OCI-LY7 (cell line): ENCODE results near the gene AMZ1. TPM values are rescaled to one million over a fixed set of nuclear protein-coding genes. Genes with fewer than 3 reads are reported as not detected.
"Not testable (repeated sequence)": the region's sequence is repeated elsewhere in the genome, so short reads cannot be mapped to it uniquely, and the experiment has no call there.

ENCODE experiments used
- BruUV-seq: library from RNA; stranded (reverse); fragments of 400-500 nt; replicated peaks from 2 replicates; lab custom pipeline; 2021; lab: Mats Ljungman, UMichigan
- CTCF ChIA-PET: fragments of 300-600 bp; sonication (Branson Sonifier 250); formaldehyde crosslinking; loops from one replicate; lab custom pipeline; 2022; ENCODE audit warnings: antibody characterized with exemption; ENCODE audit not compliant: unreplicated experiment; lab: Charles Lee
- POLR2A ChIA-PET: fragments of 300-600 bp; sonication (Branson Sonifier 250); formaldehyde crosslinking; loops from one replicate; lab custom pipeline; 2022; ENCODE audit warnings: antibody characterized with exemption; lab: Charles Lee
- DNase-seq: peaks from one replicate; pipeline ENCODE4 v3.0.0-alpha.2; 2015; ENCODE audit warnings: low spot score
- H2AFZ ChIP-seq: fragments of 200-600 bp; sonication (generic), shearing (Covaris generic); 2 replicates; pipeline ENCODE4 v1.6.1; 2014; ENCODE audit warnings: mild to moderate bottlenecking, antibody characterized with exemption, low read length, moderate library complexity
- H3K27ac ChIP-seq: fragments of 200-600 bp; sonication (generic); 2 replicates; pipeline ENCODE4 v1.5.1; 2014; ENCODE audit warnings: mixed run types, low read depth, mild to moderate bottlenecking, moderate library complexity, low read length, inconsistent platforms; ENCODE audit not compliant: poor library complexity, severe bottlenecking
- H3K36me3 ChIP-seq: fragments of 200-600 bp; sonication (generic); 2 replicates; pipeline ENCODE4 v1.6.1; 2014; ENCODE audit warnings: mild to moderate bottlenecking, antibody characterized with exemption, low read length, moderate library complexity, mixed read lengths; ENCODE audit not compliant: insufficient read depth
- H3K4me1 ChIP-seq: fragments of 200-600 bp; sonication (generic); 2 replicates; pipeline ENCODE4 v1.5.1; 2014; ENCODE audit warnings: mild to moderate bottlenecking, low read length; ENCODE audit not compliant: insufficient read depth, poor library complexity, severe bottlenecking
- H3K4me2 ChIP-seq: fragments of 200-600 bp; sonication (generic); 2 replicates; pipeline ENCODE4 v1.6.1; 2014; ENCODE audit warnings: mild to moderate bottlenecking, low read length
- H3K4me3 ChIP-seq: fragments of 200-600 bp; sonication (generic); 2 replicates; pipeline ENCODE4 v1.5.1; 2014; ENCODE audit warnings: mild to moderate bottlenecking, low read depth, low read length; ENCODE audit not compliant: poor library complexity, severe bottlenecking
- H3K79me2 ChIP-seq: fragments of 200-600 bp; sonication (generic); 2 replicates; pipeline ENCODE4 v1.6.1; 2016; ENCODE audit warnings: low read depth, mild to moderate bottlenecking, low read length, moderate library complexity, mixed read lengths; ENCODE audit not compliant: insufficient read depth
- H3K9me2 ChIP-seq: fragments of 200-600 bp; sonication (generic); 2 replicates; pipeline ENCODE4 v1.6.1; 2016; ENCODE audit warnings: mild to moderate bottlenecking, low read length, mixed read lengths; ENCODE audit not compliant: insufficient read depth
- H3K9me3 ChIP-seq: fragments of 200-600 bp; sonication (generic); 2 replicates; pipeline ENCODE4 v1.6.1; 2014; ENCODE audit warnings: mild to moderate bottlenecking, mixed run types, low read length, mixed read lengths
- H4K20me1 ChIP-seq: fragments of 200-600 bp; sonication (generic); 2 replicates; pipeline ENCODE4 v1.6.1; 2014; ENCODE audit warnings: mild to moderate bottlenecking, antibody characterized with exemption, low read length, moderate library complexity, mixed read lengths; ENCODE audit not compliant: insufficient read depth
- EZH2phosphoT487 ChIP-seq: fragments of 200-600 bp; sonication (generic); IDR thresholded peaks from 2 replicates; pipeline ENCODE4 v1.6.1; 2018; ENCODE audit warnings: low read depth, borderline replicate concordance, mild to moderate bottlenecking, mixed run types, antibody characterized with exemption, low read length, moderate library complexity, mixed read lengths
- intact Hi-C: fragments of 100-400 bp; cut with micrococcal nuclease; formaldehyde crosslinking; loops from one replicate; pipeline ENCODE4 v1.10.0; 2022; ENCODE audit not compliant: unreplicated experiment
- total RNA-seq, 2 experiments: library from RNA; depleted of rRNA in 1 of 2; stranded (reverse); fragments of >200 nt in 1 of 2; shearing (Covaris generic) in 1 of 2; gene quantifications; 2 replicates each; pipeline ENCODE4 v1.2.3, GENCODE V29; 2014 to 2022
- TF ChIP-seq, protein P1 (sequence below): fragments of 200-600 bp; sonication (generic); conservative IDR thresholded peaks from 2 replicates; pipeline ENCODE4 v1.5.1; 2014; ENCODE audit warnings: mild to moderate bottlenecking, antibody characterized with exemption, low read length, moderate library complexity, mixed read lengths

AMZ1 gene
- total RNA-seq, 2 experiments from 2014 or later = 1.4 to 2.7 TPM

DNA sequence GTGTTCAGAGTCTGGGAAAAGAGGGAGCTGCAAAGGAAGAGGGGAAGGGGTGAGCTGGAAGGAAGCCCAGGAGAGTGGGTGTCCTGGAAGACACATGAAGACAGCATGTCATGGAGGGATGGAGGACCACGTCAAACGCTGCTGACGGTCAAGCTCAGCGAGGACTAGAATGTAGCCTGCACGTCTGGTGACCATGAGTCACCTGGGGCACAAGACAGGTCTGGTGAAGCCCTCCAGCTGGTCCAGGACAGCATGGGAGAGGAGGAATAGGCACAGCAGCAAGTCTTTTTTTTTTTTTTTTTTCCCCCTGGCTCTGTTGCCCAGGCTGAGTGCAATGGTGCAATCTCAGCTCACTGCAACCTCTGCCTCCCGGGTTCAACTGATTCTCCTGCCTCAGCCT is 19.6 kb upstream of the AMZ1 start:
- Histone ChIP-seq H3K79me2 (no peaks in the 10 kb centered on the region), H3K9me3 (no peaks in the 10 kb centered on the region), H3K4me1 (no peaks in the 10 kb centered on the region), H3K9me2 (no peaks in the 10 kb centered on the region), H4K20me1 (no peaks in the 10 kb centered on the region), H3K4me2 (no peak overlapping the region), H3K27ac (no peak overlapping the region), H2AFZ (no peak overlapping the region), H3K36me3 (no peaks in the 10 kb centered on the region), H3K4me3 (no peak overlapping the region)
- CTCF ChIA-PET = interaction anchor here (0.6 kb wide), 1 partner anchor 44 kb away, joined by 4 read pairs; no protein-coding TSS in a partner anchor
- TF ChIP-seq, protein P1, sequence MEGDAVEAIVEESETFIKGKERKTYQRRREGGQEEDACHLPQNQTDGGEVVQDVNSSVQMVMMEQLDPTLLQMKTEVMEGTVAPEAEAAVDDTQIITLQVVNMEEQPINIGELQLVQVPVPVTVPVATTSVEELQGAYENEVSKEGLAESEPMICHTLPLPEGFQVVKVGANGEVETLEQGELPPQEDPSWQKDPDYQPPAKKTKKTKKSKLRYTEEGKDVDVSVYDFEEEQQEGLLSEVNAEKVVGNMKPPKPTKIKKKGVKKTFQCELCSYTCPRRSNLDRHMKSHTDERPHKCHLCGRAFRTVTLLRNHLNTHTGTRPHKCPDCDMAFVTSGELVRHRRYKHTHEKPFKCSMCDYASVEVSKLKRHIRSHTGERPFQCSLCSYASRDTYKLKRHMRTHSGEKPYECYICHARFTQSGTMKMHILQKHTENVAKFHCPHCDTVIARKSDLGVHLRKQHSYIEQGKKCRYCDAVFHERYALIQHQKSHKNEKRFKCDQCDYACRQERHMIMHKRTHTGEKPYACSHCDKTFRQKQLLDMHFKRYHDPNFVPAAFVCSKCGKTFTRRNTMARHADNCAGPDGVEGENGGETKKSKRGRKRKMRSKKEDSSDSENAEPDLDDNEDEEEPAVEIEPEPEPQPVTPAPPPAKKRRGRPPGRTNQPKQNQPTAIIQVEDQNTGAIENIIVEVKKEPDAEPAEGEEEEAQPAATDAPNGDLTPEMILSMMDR = no peak
- no peak for TF ChIP-seq EZH2phosphoT487
- intact Hi-C loops = no loop called here
- DNase-seq = no peak
- BruUV-seq = no TSS peak
- POLR2A ChIA-PET = no interaction called here

- Histone ChIP-seq H3K4me1 (no peaks in the 10 kb centered on the region), H3K27ac (no peak overlapping the region), H4K20me1 (no peaks in the 10 kb centered on the region), H3K36me3 (no peaks in the 10 kb centered on the region), H3K4me2 (no peak overlapping the region), H3K9me2 (no peaks in the 10 kb centered on the region), H2AFZ (no peak overlapping the region), H3K4me3 (no peak overlapping the region), H3K79me2 (no peaks in the 10 kb centered on the region), H3K9me3 (no peaks in the 10 kb centered on the region)
- CTCF ChIA-PET = interaction anchor here (1.1 to 1.7 kb wide), 2 partner anchors 40 to 171 kb away, joined by 3 to 13 read pairs; no protein-coding TSS in a partner anchor
- POLR2A ChIA-PET = interaction anchor here (2.1 kb wide), 1 partner anchor 40 kb away, joined by 7 read pairs; no protein-coding TSS in a partner anchor
- intact Hi-C loops = no loop called here
- BruUV-seq = no TSS peak
- DNase-seq = no peak
- TF ChIP-seq, protein P1 = no peak
- TF ChIP-seq EZH2phosphoT487 = no peak
Observed at GRCh38 chr7:2670171-2670570, 17.8 kb upstream of the AMZ1 start.

DNA sequence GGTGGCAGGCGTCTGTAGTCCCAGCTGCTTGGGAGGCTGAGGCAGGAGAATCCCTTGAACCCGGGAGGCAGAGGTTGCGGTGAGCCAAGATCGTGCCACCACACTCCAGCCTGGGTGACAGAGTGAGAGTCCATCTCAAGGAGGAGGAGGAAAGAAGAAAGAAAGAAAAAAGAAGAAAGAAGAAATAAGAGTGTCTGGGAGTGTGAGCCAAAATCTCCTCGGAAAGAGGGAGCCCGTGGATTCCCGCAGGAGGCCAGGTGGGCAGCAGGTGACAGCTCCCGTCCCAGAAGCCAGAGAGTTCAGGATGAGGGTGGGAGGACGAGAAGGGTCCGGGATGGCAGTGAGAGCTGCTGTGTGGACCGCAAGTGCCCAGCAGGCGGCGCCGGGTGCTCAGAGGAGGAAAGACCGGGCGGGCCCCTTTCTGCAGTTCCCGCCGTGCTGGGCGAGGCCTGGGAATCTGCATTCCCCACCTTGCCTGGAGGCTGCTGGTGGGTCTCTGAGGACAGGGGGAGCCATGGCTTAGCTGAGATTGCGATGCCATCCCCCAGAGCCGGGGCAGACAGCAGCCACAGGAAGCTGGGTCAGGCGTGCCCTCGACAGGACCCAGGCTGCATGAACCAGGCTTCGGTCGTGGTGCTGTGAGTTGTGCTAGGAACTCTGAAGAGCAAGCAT is 17.1 kb upstream of the AMZ1 start:
- Histone ChIP-seq H3K4me1 (no peaks in the 10 kb centered on the region), H3K4me3 (no peak overlapping the region), H3K4me2 (no peak overlapping the region), H3K9me3 (no peaks in the 10 kb centered on the region), H3K79me2 (no peaks in the 10 kb centered on the region), H3K27ac (no peak overlapping the region), H2AFZ (no peak overlapping the region), H3K9me2 (no peaks in the 10 kb centered on the region), H4K20me1 (no peaks in the 10 kb centered on the region), H3K36me3 (no peaks in the 10 kb centered on the region)
- ChIA-PET POLR2A (interaction anchor here (2.1 kb wide), 1 partner anchor 39 kb away, joined by 7 read pairs; no protein-coding TSS in a partner anchor), CTCF (interaction anchor here (0.5 to 1.7 kb wide), 4 partner anchors 17 to 172 kb away, joined by 3 to 13 read pairs (median 4); no protein-coding TSS in a partner anchor)
- no peak for TF ChIP-seq EZH2phosphoT487
- TF ChIP-seq, protein P1 = peak; percentile 84
- intact Hi-C loops = loop anchor here (1.0 kb wide), 1 partner anchor 38 kb away; no protein-coding TSS in a partner anchor
- peak; percentile 78 for DNase-seq
- no TSS peak for BruUV-seq

DNA sequence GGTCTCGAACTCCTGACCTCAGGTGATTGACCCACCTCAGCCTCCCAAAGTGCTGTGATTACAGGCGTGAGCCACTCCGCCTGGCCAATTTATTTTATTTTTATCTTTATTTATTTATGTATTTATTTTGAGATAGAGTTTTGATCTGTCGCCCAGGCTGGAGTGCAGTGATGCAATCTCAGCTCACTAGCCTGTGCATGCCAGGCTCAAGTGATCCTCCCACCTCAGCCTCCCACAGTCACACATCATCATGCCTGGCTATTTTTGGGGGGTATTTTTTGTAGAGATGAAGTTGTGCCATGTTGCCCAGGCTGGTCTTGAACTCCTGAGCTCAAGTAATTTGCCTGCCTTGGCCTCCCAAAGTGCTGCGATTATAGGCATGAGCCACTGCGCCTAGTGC is 14.8 kb upstream of the AMZ1 start:
- intact Hi-C loops, H3K36me3 ChIP-seq, H3K27ac ChIP-seq, DNase-seq, BruUV-seq, H3K9me3 ChIP-seq, H3K4me1 ChIP-seq, H3K4me3 ChIP-seq, POLR2A ChIA-PET, H4K20me1 ChIP-seq, H3K79me2 ChIP-seq, H3K4me2 ChIP-seq, H3K9me2 ChIP-seq, H2AFZ ChIP-seq: not testable (repeated sequence)
- CTCF ChIA-PET = interaction anchor here (1.2 kb wide), 1 partner anchor 37 kb away, joined by 4 read pairs; no protein-coding TSS in a partner anchor
